ENCODE data around the gene RAPGEFL1. TPM values are rescaled to one million over a fixed set of nuclear protein-coding genes. Genes with fewer than 3 reads are reported as not detected.

The RAPGEFL1 gene
- total RNA-seq, 1 experiment from 2014 or later, result 14.0 TPM

- H3K9me3 ChIP-seq (ENCODE audit: insufficient read depth, low read depth), result no peaks in the 10 kb centered on the region
- H3K9me2 ChIP-seq (ENCODE audit: insufficient read depth), result no peaks in the 10 kb centered on the region
- CTCF ChIA-PET, result interaction anchor here (0.6 kb wide), 1 partner anchor 51 kb away, joined by 6 read pairs; no protein-coding TSS in a partner anchor
- TF ChIP-seq EZH2 (IDR thresholded peaks at IDR 0.05; ENCODE audit: low read depth) (no peak), CTCF (conservative IDR thresholded peaks at IDR 0.05) (0 out of 2 replicates have a peak, but pooled peaks have one; percentile 27)
- H3K4me1 ChIP-seq (replicated peaks; ENCODE audit: insufficient read depth), result no peaks in the 10 kb centered on the region
- no peaks in the 10 kb centered on the region for H3K79me2 ChIP-seq (ENCODE audit: low read depth)
- no peaks in the 10 kb centered on the region for H4K20me1 ChIP-seq (ENCODE audit: insufficient read depth)
- no peaks in the 10 kb centered on the region for H3K36me3 ChIP-seq (ENCODE audit: low read depth)
- no peaks in the 10 kb centered on the region for H3F3A ChIP-seq (ENCODE audit: insufficient read depth, low read depth)
- no peak overlapping the region for H2AFZ ChIP-seq
- POLR2A ChIA-PET (ENCODE audit: unreplicated experiment), result interaction anchor here (0.5 kb wide), 1 partner anchor 91 kb away, joined by 3 read pairs; no protein-coding TSS in a partner anchor
- BruUV-seq (replicated peaks), result no TSS peak
- H3K27me3 ChIP-seq (ENCODE audit: insufficient read depth, low read depth), result no peaks in the 10 kb centered on the region
- H3K4me3 ChIP-seq, result no peak overlapping the region
- H3K4me2 ChIP-seq, result no peak overlapping the region
- intact Hi-C loops (cut with micrococcal nuclease; ENCODE audit: unreplicated experiment), result no loop called here
- H3K27ac ChIP-seq, result no peak overlapping the region
- no peak for DNase-seq
Measured at GRCh38 chr17:40190197-40191021, 13.1 kb downstream of the RAPGEFL1 start.

- no peaks in the 10 kb centered on the region for H4K20me1 ChIP-seq (ENCODE audit: insufficient read depth)
- no peaks in the 10 kb centered on the region for H3K9me2 ChIP-seq (ENCODE audit: insufficient read depth)
- BruUV-seq (replicated peaks), result no TSS peak
- TF ChIP-seq EZH2 (IDR thresholded peaks at IDR 0.05; ENCODE audit: low read depth) (no peak), CTCF (conservative IDR thresholded peaks at IDR 0.05) (no peak)
- no peak overlapping the region for H3K4me2 ChIP-seq
- H3K36me3 ChIP-seq (ENCODE audit: low read depth), result no peaks in the 10 kb centered on the region
- H2AFZ ChIP-seq, result no peak overlapping the region
- no peak for DNase-seq
- ChIA-PET POLR2A (ENCODE audit: unreplicated experiment) (interaction anchor here (0.5 kb wide), 1 partner anchor 93 kb away, joined by 3 read pairs; no protein-coding TSS in a partner anchor), CTCF (interaction anchor here (0.6 kb wide), 1 partner anchor 52 kb away, joined by 6 read pairs; no protein-coding TSS in a partner anchor)
- H3K27ac ChIP-seq, result no peak overlapping the region
- H3K79me2 ChIP-seq (ENCODE audit: low read depth), result no peaks in the 10 kb centered on the region
- intact Hi-C loops (cut with micrococcal nuclease; ENCODE audit: unreplicated experiment), result no loop called here
- H3K27me3 ChIP-seq (ENCODE audit: insufficient read depth, low read depth), result no peaks in the 10 kb centered on the region
- H3F3A ChIP-seq (ENCODE audit: insufficient read depth, low read depth), result 0 out of 2 replicates have a peak, but pooled peaks cover 3% of the 10 kb centered on the region
- no peaks in the 10 kb centered on the region for H3K4me1 ChIP-seq (replicated peaks; ENCODE audit: insufficient read depth)
- no peak overlapping the region for H3K4me3 ChIP-seq
- no peaks in the 10 kb centered on the region for H3K9me3 ChIP-seq (ENCODE audit: insufficient read depth, low read depth)
Measured at GRCh38 chr17:40191237-40192208, 14.3 kb downstream of the RAPGEFL1 start.

- no TSS peak for BruUV-seq (replicated peaks)
- ChIA-PET CTCF (no interaction called here), POLR2A (ENCODE audit: unreplicated experiment) (no interaction called here)
- intact Hi-C loops (cut with micrococcal nuclease; ENCODE audit: unreplicated experiment), result no loop called here
- H3K9me2 ChIP-seq (ENCODE audit: insufficient read depth), result no peaks in the 10 kb centered on the region
- no peak for DNase-seq
- no peaks in the 10 kb centered on the region for H3K4me1 ChIP-seq (replicated peaks; ENCODE audit: insufficient read depth)
- H3F3A ChIP-seq (ENCODE audit: insufficient read depth, low read depth), result 0 out of 2 replicates have a peak, but pooled peaks cover 3% of the 10 kb centered on the region
- H3K27me3 ChIP-seq (ENCODE audit: insufficient read depth, low read depth), result no peaks in the 10 kb centered on the region
- H3K36me3 ChIP-seq (ENCODE audit: low read depth), result no peaks in the 10 kb centered on the region
- no peak overlapping the region for H3K4me3 ChIP-seq
- no peak overlapping the region for H3K4me2 ChIP-seq
- TF ChIP-seq EZH2 (IDR thresholded peaks at IDR 0.05; ENCODE audit: low read depth) (no peak), CTCF (conservative IDR thresholded peaks at IDR 0.05) (no peak)
- no peaks in the 10 kb centered on the region for H3K79me2 ChIP-seq (ENCODE audit: low read depth)
- no peaks in the 10 kb centered on the region for H4K20me1 ChIP-seq (ENCODE audit: insufficient read depth)
- no peak overlapping the region for H2AFZ ChIP-seq
- H3K27ac ChIP-seq, result no peak overlapping the region
- H3K9me3 ChIP-seq (ENCODE audit: insufficient read depth, low read depth), result no peaks in the 10 kb centered on the region
Measured at GRCh38 chr17:40192961-40193360, 15.7 kb downstream of the RAPGEFL1 start.
